ENCODE results near the gene AHDC1. TPM values are rescaled to one million over a fixed set of nuclear protein-coding genes. Genes with fewer than 3 reads are reported as not detected.

The AHDC1 gene
- total and polyA plus RNA-seq, 9 of the 15 experiments (the other 6 are each of a cell fraction or from before 2014, with no cell fraction given): 0.21 to 36.4 (median 4.7) TPM

- peak; percentile 49 to 70; a peak in 1 of 4 replicates for TF ChIP-seq UBTF (IDR thresholded peaks at IDR 0.05; ENCODE audit: borderline replicate concordance in 1 of 2, low read depth in 2 of 2, low read length in 2 of 2)
- peak; percentile 95; the same call in 1 of the 2 replicates for TF ChIP-seq RNF2 (IDR thresholded peaks at IDR 0.05)
- TF ChIP-seq SAFB2 (IDR thresholded peaks at IDR 0.05; ENCODE audit: borderline replicate concordance, low read depth, low read length, severe bottlenecking): no peak
- peak; percentile 30; the same call in 1 of the 2 replicates for TF ChIP-seq MYNN (IDR thresholded peaks at IDR 0.05)
- TF ChIP-seq MYNN (CRISPR knock-in tag; IDR thresholded peaks at IDR 0.05): no peak
- peak; percentile 68 for TF ChIP-seq RBFOX2 (IDR thresholded peaks at IDR 0.05; ENCODE audit: low read depth, low read length)
- TF ChIP-seq PBX2 (CRISPR knock-in tag; IDR thresholded peaks at IDR 0.05; ENCODE audit: low read depth): no peak
- TF ChIP-seq PBX2 (tag; conservative IDR thresholded peaks at IDR 0.05; ENCODE audit: low read depth): 0 out of 2 replicates have a peak, but pooled peaks have one; percentile 25
- TF ChIP-seq EP300 (IDR thresholded peaks at IDR 0.05; ENCODE audit: low read length): peak; percentile 46
- TF ChIP-seq HDAC8 (tag; IDR thresholded peaks at IDR 0.05): no peak
- no peak for TF ChIP-seq MIER1 (IDR thresholded peaks at IDR 0.05; ENCODE audit: low read depth)
- TF ChIP-seq, protein P1, sequence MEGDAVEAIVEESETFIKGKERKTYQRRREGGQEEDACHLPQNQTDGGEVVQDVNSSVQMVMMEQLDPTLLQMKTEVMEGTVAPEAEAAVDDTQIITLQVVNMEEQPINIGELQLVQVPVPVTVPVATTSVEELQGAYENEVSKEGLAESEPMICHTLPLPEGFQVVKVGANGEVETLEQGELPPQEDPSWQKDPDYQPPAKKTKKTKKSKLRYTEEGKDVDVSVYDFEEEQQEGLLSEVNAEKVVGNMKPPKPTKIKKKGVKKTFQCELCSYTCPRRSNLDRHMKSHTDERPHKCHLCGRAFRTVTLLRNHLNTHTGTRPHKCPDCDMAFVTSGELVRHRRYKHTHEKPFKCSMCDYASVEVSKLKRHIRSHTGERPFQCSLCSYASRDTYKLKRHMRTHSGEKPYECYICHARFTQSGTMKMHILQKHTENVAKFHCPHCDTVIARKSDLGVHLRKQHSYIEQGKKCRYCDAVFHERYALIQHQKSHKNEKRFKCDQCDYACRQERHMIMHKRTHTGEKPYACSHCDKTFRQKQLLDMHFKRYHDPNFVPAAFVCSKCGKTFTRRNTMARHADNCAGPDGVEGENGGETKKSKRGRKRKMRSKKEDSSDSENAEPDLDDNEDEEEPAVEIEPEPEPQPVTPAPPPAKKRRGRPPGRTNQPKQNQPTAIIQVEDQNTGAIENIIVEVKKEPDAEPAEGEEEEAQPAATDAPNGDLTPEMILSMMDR (IDR thresholded peaks at IDR 0.05 in 2 of 3, conservative IDR thresholded peaks at IDR 0.05 in 1 of 3; ENCODE audit: insufficient read depth in 2 of 3, low read depth in 1 of 3, low read length in 3 of 3): no peak
- peak; percentile 73 for TF ChIP-seq ZNF592 (IDR thresholded peaks at IDR 0.05)
- peak; percentile 95 for TF ChIP-seq ZFP36 (IDR thresholded peaks at IDR 0.05; ENCODE audit: low read depth, low read length, partially characterized antibody)
- TF ChIP-seq SPI1 (IDR thresholded peaks at IDR 0.05; ENCODE audit: borderline replicate concordance, low read depth, low read length): peak; percentile 93
Measured at GRCh38 chr1:27525296-27526272, 78.4 kb downstream of the AHDC1 start (continued).

Measured in K562 (cell line).